ENCODE measurements around the gene PATL2. TPM values are rescaled to one million over a fixed set of nuclear protein-coding genes. Genes with fewer than 3 reads are reported as not detected.
"Not testable (repeated sequence)": the region's sequence is repeated elsewhere in the genome, so short reads cannot be mapped to it uniquely, and the experiment has no call there.

PATL2 gene
- total RNA-seq, 1 experiment from 2014 or later = 0.49 TPM

- in situ Hi-C loops (cut with HindIII; ENCODE audit: low pct_unique_long_range_greater_than_20kb, low sequenced_read_pairs) = no loop called here
- DNase-seq (ENCODE audit: low read depth, low spot score) (no peak), ATAC-seq (0 out of 2 replicates have a peak, but pooled peaks have one; percentile 17)
- intact Hi-C loops (cut with micrococcal nuclease; ENCODE audit: unreplicated experiment) = no loop called here
- no TSS peak for BruUV-seq (replicated peaks)
- Histone ChIP-seq H3K4me1 (ENCODE audit: control insufficient read depth, insufficient read depth, low read length) (peaks cover 24% of the 10 kb centered on the region), H3K36me3 (ENCODE audit: control insufficient read depth, insufficient read depth, low read length) (peaks cover 23% of the 10 kb centered on the region), H3K4me3 (ENCODE audit: low read depth in 2 of 2, low read length in 2 of 2) (no peak overlapping the region), H3K27ac (ENCODE audit: low read length) (no peak overlapping the region), H3K27me3 (ENCODE audit: control insufficient read depth, insufficient read depth, low read length) (no peaks in the 10 kb centered on the region), H3K9me3 (ENCODE audit: control insufficient read depth, insufficient read depth, low read depth, low read length) (no peaks in the 10 kb centered on the region)
- TF ChIP-seq POLR2AphosphoS5 (IDR thresholded peaks at IDR 0.05; ENCODE audit: low read depth, low read length) (no peak), REST (IDR thresholded peaks at IDR 0.05; ENCODE audit: insufficient read depth in 1 of 2, low read depth in 2 of 2, low read length in 1 of 2) (no peak), TCF7L2 (IDR thresholded peaks at IDR 0.05; ENCODE audit: low read depth, low read length) (no peak)
- ChIA-PET POLR2A (interaction anchor here (0.5 kb wide), 1 partner anchor 33 kb away, joined by 9 read pairs; no protein-coding TSS in a partner anchor), CTCF (no interaction called here)
These were observed 9.5 kb upstream of the PATL2 start for GRCh38 chr15:44720460-44721176.

GRCh38 chr15:44720000-44720435, 8.9 kb upstream of the PATL2 start:
- Histone ChIP-seq H3K36me3 (ENCODE audit: control insufficient read depth, insufficient read depth, low read length) (peaks cover 29% of the 10 kb centered on the region), H3K4me1 (ENCODE audit: control insufficient read depth, insufficient read depth, low read length) (peaks cover 27% of the 10 kb centered on the region)
- POLR2A ChIA-PET; H3K27me3 ChIP-seq (ENCODE audit: control insufficient read depth, insufficient read depth, low read length); in situ Hi-C loops (cut with HindIII; ENCODE audit: low pct_unique_long_range_greater_than_20kb, low sequenced_read_pairs); BruUV-seq (replicated peaks); DNase-seq (ENCODE audit: low read depth, low spot score); intact Hi-C loops (cut with micrococcal nuclease; ENCODE audit: unreplicated experiment); H3K4me3 ChIP-seq (ENCODE audit: low read depth in 2 of 2, low read length in 2 of 2); H3K9me3 ChIP-seq (ENCODE audit: control insufficient read depth, insufficient read depth, low read depth, low read length); ATAC-seq; CTCF ChIA-PET; H3K27ac ChIP-seq (ENCODE audit: low read length): not testable (repeated sequence)

GRCh38 chr15:44719293-44719999, 8.3 kb upstream of the PATL2 start:
- H3K27ac ChIP-seq (ENCODE audit: low read length) = peak overlapping the region; percentile 48
- no peaks in the 10 kb centered on the region for H3K9me3 ChIP-seq (ENCODE audit: control insufficient read depth, insufficient read depth, low read depth, low read length)
- in situ Hi-C loops (cut with HindIII; ENCODE audit: low pct_unique_long_range_greater_than_20kb, low sequenced_read_pairs) = no loop called here
- ChIA-PET CTCF (no interaction called here), POLR2A (no interaction called here)
- H3K27me3 ChIP-seq (ENCODE audit: control insufficient read depth, insufficient read depth, low read length) = no peaks in the 10 kb centered on the region
- no peak for TF ChIP-seq REST (IDR thresholded peaks at IDR 0.05; ENCODE audit: insufficient read depth in 1 of 2, low read depth in 2 of 2, low read length in 1 of 2)
- peak; percentile 59 for TF ChIP-seq POLR2AphosphoS5 (IDR thresholded peaks at IDR 0.05; ENCODE audit: low read depth, low read length)
- H3K4me1 ChIP-seq (ENCODE audit: control insufficient read depth, insufficient read depth, low read length) = peaks cover 27% of the 10 kb centered on the region
- intact Hi-C loops (cut with micrococcal nuclease; ENCODE audit: unreplicated experiment) = no loop called here
- ATAC-seq (peak; percentile 70), DNase-seq (ENCODE audit: low read depth, low spot score) (no peak)
- no peak overlapping the region for H3K4me3 ChIP-seq (ENCODE audit: low read depth in 2 of 2, low read length in 2 of 2)
- BruUV-seq (replicated peaks) = no TSS peak
- H3K36me3 ChIP-seq (ENCODE audit: control insufficient read depth, insufficient read depth, low read length) = peaks cover 30% of the 10 kb centered on the region

All from Panc1 (cell line).